SJSA1 (cell line): ENCODE results near the gene POLE3. TPM values are rescaled to one million over a fixed set of nuclear protein-coding genes. Genes with fewer than 3 reads are reported as not detected.

Experiments used
- DNase-seq, 2 experiments: peaks; one replicate each; pipeline ENCODE4 v3.0.0-alpha.2; 2015 to 2020; ENCODE audit warnings: low spot score in 2 of 2, low read depth in 1 of 2
- H3K27ac ChIP-seq: fragments of 250-450 bp; sonication (Bioruptor Pico); 2 replicates; pipeline ENCODE4 v1.5.1; 2020; ENCODE audit warnings: mild to moderate bottlenecking, moderate library complexity
- H3K27me3 ChIP-seq: fragments of 250-450 bp; sonication (Bioruptor Pico); replicated peaks from 2 replicates; pipeline ENCODE4 v1.5.1; 2020; ENCODE audit warnings: mild to moderate bottlenecking, moderate library complexity
- H3K36me3 ChIP-seq: fragments of 250-450 bp; sonication (Bioruptor Pico); 2 replicates; pipeline ENCODE4 v1.5.1; 2020; ENCODE audit warnings: mild to moderate bottlenecking
- H3K4me1 ChIP-seq: fragments of 250-450 bp; sonication (Bioruptor Pico); replicated peaks from 2 replicates; pipeline ENCODE4 v1.6.1; 2021; ENCODE audit warnings: mild to moderate bottlenecking
- H3K4me3 ChIP-seq: fragments of 250-450 bp; sonication (Bioruptor Pico); 2 replicates; pipeline ENCODE4 v1.5.1; 2020; ENCODE audit warnings: mild to moderate bottlenecking
- H3K9me3 ChIP-seq: fragments of 250-450 bp; sonication (Bioruptor Pico); replicated peaks from 2 replicates; pipeline ENCODE4 v1.5.1; 2020; ENCODE audit warnings: mild to moderate bottlenecking
- total RNA-seq: library from RNA; depleted of rRNA; stranded (reverse); fragments of >200 nt; shearing (Covaris generic); gene quantifications from 2 replicates; pipeline ENCODE4 v1.2.3, GENCODE V29; 2014; rRNA removed

POLE3 gene
- total RNA-seq, 1 experiment from 2014 or later, result 72.3 TPM

DNA sequence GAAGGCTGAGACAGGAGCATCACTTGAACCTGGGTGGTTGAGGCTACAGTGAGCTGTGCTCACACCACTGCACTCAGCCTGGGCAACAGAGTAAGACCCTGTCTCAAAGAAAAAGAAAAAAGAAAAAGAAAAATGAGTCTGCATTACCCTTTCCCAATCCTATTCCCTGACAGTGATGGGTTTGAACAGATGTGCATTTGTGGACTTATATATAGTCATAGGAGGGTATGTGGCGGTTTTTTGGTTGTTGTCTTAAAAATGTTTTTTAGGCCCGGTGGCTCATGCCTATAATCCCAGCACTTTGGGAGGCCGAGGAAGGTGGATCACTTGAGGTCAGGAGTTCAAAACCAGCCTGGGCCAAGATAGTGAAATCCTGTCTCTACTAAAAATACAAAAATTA lies 47.1 kb downstream of the POLE3 start:
- DNase-seq, result no peak
- Histone ChIP-seq H3K4me1 (no peaks in the 10 kb centered on the region), H3K27ac (no peak overlapping the region), H3K36me3 (no peaks in the 10 kb centered on the region), H3K4me3 (no peak overlapping the region), H3K9me3 (no peaks in the 10 kb centered on the region), H3K27me3 (no peaks in the 10 kb centered on the region)

DNA sequence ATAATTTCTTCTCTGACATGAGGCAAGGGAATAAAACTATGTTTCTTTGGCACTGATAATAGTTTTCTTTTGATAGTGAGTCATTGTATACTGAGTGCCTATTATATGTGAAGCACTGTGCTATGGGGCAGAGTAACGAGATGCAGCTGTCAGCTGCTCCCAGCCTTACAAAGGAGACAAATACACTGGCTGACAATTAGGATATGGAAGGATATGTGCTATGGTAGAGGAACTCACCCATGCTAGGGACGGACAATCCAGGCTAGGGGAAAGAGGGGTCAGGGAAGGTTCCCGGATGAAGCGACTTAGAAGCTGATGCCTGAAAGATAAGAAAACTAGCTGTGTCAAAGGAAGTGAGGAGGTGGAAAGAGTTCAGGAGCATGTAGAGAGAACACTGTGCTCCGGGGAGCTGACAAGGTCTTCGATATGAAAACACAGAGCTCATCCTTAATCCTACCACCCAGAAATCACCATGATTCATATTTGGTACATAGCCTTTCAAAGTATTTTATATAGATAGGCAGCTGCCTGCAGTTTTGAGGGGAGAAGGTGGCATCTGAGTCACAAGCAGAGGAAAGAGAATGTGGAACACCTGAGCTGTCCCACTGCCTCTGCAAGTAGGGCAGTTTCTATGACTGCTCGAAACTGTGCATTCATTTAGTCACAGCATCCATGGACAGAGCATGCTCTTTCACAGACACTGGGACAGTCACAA lies 49.0 kb downstream of the POLE3 start:
- Histone ChIP-seq H3K4me3 (no peak overlapping the region), H3K27me3 (no peaks in the 10 kb centered on the region), H3K36me3 (no peaks in the 10 kb centered on the region), H3K9me3 (no peaks in the 10 kb centered on the region), H3K27ac (no peak overlapping the region), H3K4me1 (no peaks in the 10 kb centered on the region)
- DNase-seq, result no peak

DNA sequence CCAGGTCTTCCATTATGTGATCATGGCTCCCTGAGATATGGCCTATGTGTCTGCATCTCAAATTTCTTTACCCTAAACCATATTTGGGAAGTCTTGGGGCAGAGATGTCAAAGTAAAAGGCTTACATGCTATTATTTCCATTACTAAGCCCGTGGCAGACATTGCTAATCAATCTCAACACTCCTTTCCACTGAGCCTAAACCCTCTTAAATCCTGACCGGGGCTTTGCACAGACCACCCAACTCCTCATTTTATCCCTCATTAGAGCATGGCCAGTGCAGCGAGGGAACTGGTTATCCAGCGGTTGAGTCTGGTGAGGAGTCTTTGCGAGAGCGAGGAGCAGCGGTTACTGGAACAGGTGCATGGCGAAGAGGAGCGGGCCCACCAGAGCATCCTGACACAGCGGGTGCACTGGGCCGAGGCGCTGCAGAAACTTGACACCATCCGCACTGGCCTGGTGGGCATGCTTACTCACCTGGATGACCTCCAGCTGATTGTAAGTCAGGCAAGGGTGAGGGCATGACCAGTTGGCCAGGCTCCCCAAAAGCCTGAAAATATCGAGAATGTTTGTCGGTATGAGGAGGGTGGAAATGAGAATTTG lies 50.1 kb downstream of the POLE3 start:
- Histone ChIP-seq H3K4me3 (no peak overlapping the region), H3K27ac (no peak overlapping the region), H3K36me3 (no peaks in the 10 kb centered on the region), H3K9me3 (no peaks in the 10 kb centered on the region), H3K4me1 (no peaks in the 10 kb centered on the region), H3K27me3 (0 out of 2 replicates have a peak, but pooled peaks cover 4% of the 10 kb centered on the region)
- DNase-seq, result no peak

DNA sequence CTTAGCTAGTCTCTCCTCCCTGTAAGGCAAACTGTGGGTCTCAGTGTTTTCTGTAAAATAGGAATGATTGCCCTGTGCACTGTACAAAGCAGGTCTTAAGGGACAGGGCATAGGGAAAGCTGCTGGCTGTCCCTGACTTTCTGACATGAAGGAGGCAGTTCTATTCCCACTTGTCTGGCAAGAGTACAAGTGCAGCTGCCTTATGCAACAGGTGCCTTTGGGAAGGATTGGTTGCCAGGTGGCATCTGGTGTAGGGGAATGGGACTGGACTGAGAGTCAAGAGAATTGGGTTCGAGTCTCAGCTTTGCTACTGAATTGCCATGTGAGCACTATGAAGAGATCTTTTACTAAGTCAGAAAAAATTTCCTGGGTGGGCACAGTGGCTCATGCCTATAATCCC lies 51.1 kb downstream of the POLE3 start:
- Histone ChIP-seq H3K4me3 (no peak overlapping the region), H3K36me3 (no peaks in the 10 kb centered on the region), H3K27ac (no peak overlapping the region), H3K27me3 (peaks cover 9% of the 10 kb centered on the region; the same call in 1 of the 2 replicates), H3K9me3 (no peaks in the 10 kb centered on the region), H3K4me1 (no peaks in the 10 kb centered on the region)
- no peak for DNase-seq

Other genes with a start within 250 kb of the POLE3 start
- gene FKBP15, start 189.4 kb downstream of the POLE3 start, total RNA-seq, result 12.5 and 22.9 TPM in 2 replicates
- 9.9 and 18.4 TPM in 2 replicates for gene SLC31A1, start 189.1 kb downstream of the POLE3 start, total RNA-seq
- 33.2 and 48.3 TPM in 2 replicates for gene CDC26, start 135.1 kb downstream of the POLE3 start, total RNA-seq
- gene PRPF4, start 135.0 kb downstream of the POLE3 start, total RNA-seq, result 29.9 and 33.0 TPM in 2 replicates
- gene RNF183, start 107.3 kb downstream of the POLE3 start, total RNA-seq, result not detected in 2 replicates
- 0.24 and 2.0 TPM in 2 replicates for gene WDR31, start 70.4 kb downstream of the POLE3 start, total RNA-seq
- gene BSPRY, start 61.1 kb downstream of the POLE3 start, total RNA-seq, result not detected in 2 replicates
- 1.5 and 5.8 TPM in 2 replicates for gene HDHD3, start 33.7 kb downstream of the POLE3 start, total RNA-seq
- gene ALAD, start 9.4 kb downstream of the POLE3 start, total RNA-seq, result 8.7 and 11.4 TPM in 2 replicates
- 0.13 and 0.81 TPM in 2 replicates for gene C9orf43, start 72 bp upstream of the POLE3 start, total RNA-seq
- gene RGS3, start 53.1 kb upstream of the POLE3 start, total RNA-seq, result 49.0 and 54.8 TPM in 2 replicates